A549 (cell line): Measurements from ENCODE around the gene RPS2. TPM values are rescaled to one million over a fixed set of nuclear protein-coding genes. Genes with fewer than 3 reads are reported as not detected.

Experiments
- ATAC-seq, 2 experiments: fragments of 200-7000 bp in 1 of 2; fragments of >200 bp in 1 of 2; cut with Nextera tagmentation in 1 of 2; cut with Tn5 transposase in 1 of 2; 3 replicates each; pipeline versions ENCODE4 v1.8.0 to v1.9.1; 2018 to 2020; ENCODE audit warnings: mild to moderate bottlenecking in 1 of 2, moderate library complexity in 1 of 2
- CTCF ChIA-PET: fragments of 300-600 bp; sonication (Branson Sonifier 250); formaldehyde crosslinking; extraction: SDS; loops from one replicate; lab custom pipeline; 2021; ENCODE audit warnings: antibody characterized with exemption, inconsistent platforms; lab: Yijun Ruan, JAX
- POLR2A ChIA-PET: fragments of 350-600 bp; formaldehyde crosslinking; extraction: SDS; loops from one replicate; lab custom pipeline; 2021; ENCODE audit warnings: antibody characterized with exemption, inconsistent platforms; lab: Yijun Ruan, JAX
- DNase-seq, 2 experiments: peaks; one replicate each; pipeline versions ENCODE4 v3.0.0 to v3.0.0-alpha.2; 2011 to 2016; ENCODE audit warnings: low read depth in 1 of 2, low spot score in 1 of 2
- FAIRE-seq: peaks from 2 replicates; lab custom pipeline; 2011; peaks lifted over from hg19 to GRCh38; lab: Jason Lieb, UNC
- H3K27ac ChIP-seq, 2 experiments: fragments of >200 bp; sonication (Bioruptor Twin); formaldehyde crosslinking; 3 replicates each; pipeline ENCODE4 v1.5.1; 2016 to 2017
- H3K4me1 ChIP-seq: fragments of >200 bp; sonication (Bioruptor Twin); formaldehyde crosslinking; 3 replicates; pipeline ENCODE4 v1.6.1; 2016
- H3K4me2 ChIP-seq: fragments of >200 bp; sonication (Bioruptor Twin); formaldehyde crosslinking; 3 replicates; pipeline ENCODE4 v1.6.1; 2016
- H3K4me3 ChIP-seq: fragments of >200 bp; sonication (Bioruptor Twin); formaldehyde crosslinking; 3 replicates; pipeline ENCODE4 v1.5.1; 2016
- H3K9me3 ChIP-seq: fragments of >200 bp; sonication (Bioruptor Twin); formaldehyde crosslinking; 3 replicates; pipeline ENCODE4 v1.6.1; 2016
- BHLHE40 ChIP-seq: IDR thresholded peaks from 2 replicates; pipeline ENCODE4 v1.6.1; 2012; ENCODE audit warnings: low read depth, low read length, inconsistent platforms
- CHD4 ChIP-seq: fragments of 200-600 bp; sonication (generic); IDR thresholded peaks from 2 replicates; pipeline ENCODE4 v1.6.1; 2016; ENCODE audit warnings: antibody characterized with exemption, mild to moderate bottlenecking, borderline replicate concordance
- EHF ChIP-seq: fragments of 250-450 bp; sonication (Bioruptor Pico); IDR thresholded peaks from 2 replicates; pipeline ENCODE4 v1.5.0; 2020; ENCODE audit warnings: mild to moderate bottlenecking
- EHMT2 ChIP-seq: fragments of 200-600 bp; sonication (generic); IDR thresholded peaks from 2 replicates; pipeline ENCODE4 v1.6.1; 2016; ENCODE audit warnings: antibody characterized with exemption, low read depth, mild to moderate bottlenecking, moderate library complexity
- EP300 ChIP-seq, 2 experiments: fragments of >200 bp; sonication (Bioruptor Twin); formaldehyde crosslinking; IDR thresholded peaks; 2 replicates in 1 of 2; 3 replicates in 1 of 2; pipeline ENCODE4 v1.6.1; 2016 to 2017
- FOSB ChIP-seq: fragments of 250-450 bp; sonication (Bioruptor Pico); IDR thresholded peaks from 2 replicates; pipeline ENCODE4 v1.5.0; 2020; ENCODE audit warnings: mild to moderate bottlenecking, moderate library complexity
- HDAC2 ChIP-seq: fragments of 200-600 bp; sonication (generic); IDR thresholded peaks from 2 replicates; pipeline ENCODE4 v1.6.1; 2016
- HOXB13 ChIP-seq: fragments of 250-450 bp; sonication (Bioruptor Pico); IDR thresholded peaks from 2 replicates; pipeline ENCODE4 v1.5.0; 2020; ENCODE audit warnings: low read depth, mild to moderate bottlenecking, moderate library complexity
- MYC ChIP-seq: IDR thresholded peaks from 2 replicates; pipeline ENCODE4 v1.6.1; 2012; ENCODE audit warnings: mild to moderate bottlenecking, inconsistent platforms, low read length, improper control_type of control experiment, borderline replicate concordance
- RAD21 ChIP-seq, 2 experiments: fragments of >200 bp in 1 of 2; sonication (Bioruptor Twin) in 1 of 2; formaldehyde crosslinking in 1 of 2; IDR thresholded peaks in 1 of 2; conservative IDR thresholded peaks in 1 of 2; 2 replicates in 1 of 2; 3 replicates in 1 of 2; pipeline ENCODE4 v1.6.1; 2012 to 2018; ENCODE audit warnings: inconsistent platforms in 1 of 2
- RARB ChIP-seq: fragments of 250-450 bp; sonication (Bioruptor Pico); IDR thresholded peaks from 2 replicates; pipeline ENCODE4 v1.8.0; 2021; ENCODE audit warnings: mild to moderate bottlenecking, moderate library complexity
- RCOR1 ChIP-seq: fragments of 150-350 bp; IDR thresholded peaks from 2 replicates; pipeline ENCODE4 v1.6.1; 2014; ENCODE audit warnings: antibody characterized with exemption, low read length, low read depth
- RNF2 ChIP-seq: fragments of 200-600 bp; sonication (generic); IDR thresholded peaks from 2 replicates; pipeline ENCODE4 v1.6.1; 2016; ENCODE audit warnings: low read depth, mild to moderate bottlenecking, antibody characterized with exemption, moderate library complexity, borderline replicate concordance
- SREBF2 ChIP-seq: fragments of 450-650 bp; IDR thresholded peaks from 2 replicates; pipeline ENCODE4 v1.6.1; 2014; ENCODE audit warnings: mild to moderate bottlenecking, moderate library complexity
- TFCP2L1 ChIP-seq: fragments of 250-450 bp; sonication (Bioruptor Pico); IDR thresholded peaks from 2 replicates; pipeline ENCODE4 v1.5.0; 2021; ENCODE audit warnings: mild to moderate bottlenecking
- TP53 ChIP-seq: fragments of 250-450 bp; sonication (Bioruptor Pico); IDR thresholded peaks from 2 replicates; pipeline ENCODE4 v1.5.0; 2021; ENCODE audit warnings: mild to moderate bottlenecking, moderate library complexity
- WGBS: methylation state at CpG from one replicate; pipeline ENCODE4 v1.1.6; 2017; ENCODE audit errors: missing lambda C conversion rate; 5-methylcytosine and 5-hydroxymethylcytosine counted together
- polyA plus RNA-seq, 4 experiments: library from polyadenylated mRNA; depleted of rRNA in 3 of 4; stranded (reverse); fragments of >200 nt; fragmentation: RNase III in 1 of 4; extraction: RNeasy Plus Mini Kit Qiagen cat#74134 plus additional on column Dnase treatment in 1 of 4; gene quantifications; 2 replicates in 3 of 4; 3 replicates in 1 of 4; pipeline ENCODE4 v1.2.3, GENCODE V29; 2011 to 2017
- TF ChIP-seq, protein P1 (sequence below): fragments of >200 bp; sonication (Bioruptor Twin); formaldehyde crosslinking; IDR thresholded peaks from 3 replicates; pipeline ENCODE4 v1.5.1; 2016

Gene RPS2
- polyA plus RNA-seq, 2 of the 4 experiments (the other 2 are of a cell fraction), result 2,621 to 3,626 TPM

DNA sequence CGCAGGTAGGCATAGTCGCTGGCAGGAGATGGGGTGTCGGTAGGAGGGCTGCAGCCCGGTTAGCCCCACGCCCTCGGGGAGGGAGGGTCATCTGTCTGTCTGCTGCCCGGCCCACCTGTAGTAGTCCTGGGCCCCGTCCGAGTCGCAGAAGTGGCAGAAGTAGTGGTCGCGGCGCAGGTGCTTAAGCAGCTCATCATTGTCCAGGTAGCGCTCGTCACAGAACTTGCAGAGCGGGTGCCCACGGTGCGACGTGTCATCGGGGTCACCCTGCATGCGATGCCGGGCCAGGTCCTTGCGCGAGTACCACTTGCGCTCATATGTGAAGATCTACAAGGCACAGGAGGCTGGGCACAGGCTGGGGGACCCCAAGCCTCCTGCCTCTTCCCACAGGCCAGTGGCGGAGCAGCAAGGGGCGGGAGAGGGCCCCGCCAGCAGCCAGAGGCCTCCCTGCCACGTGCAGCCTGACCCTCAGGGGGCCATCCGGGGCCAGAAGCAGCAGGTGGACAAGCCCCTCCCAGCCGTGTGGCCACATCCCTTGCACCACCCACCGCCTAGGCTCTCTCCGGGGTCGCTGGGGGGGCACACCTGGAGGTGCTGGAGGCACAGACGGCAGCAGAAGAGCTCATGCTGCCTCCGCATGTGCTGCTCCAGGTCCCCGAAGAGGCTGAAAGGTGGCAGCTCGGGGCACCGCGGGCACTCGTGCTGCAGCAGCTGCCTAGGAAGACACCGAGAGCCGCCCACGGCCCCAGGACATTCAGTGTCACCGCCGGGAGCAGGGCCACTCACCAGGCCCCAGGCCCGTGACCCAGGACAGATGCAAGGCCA, 38.0 kb upstream of the RPS2 start (continued):
- no peak for TF ChIP-seq EP300 (IDR thresholded peaks at IDR 0.05)

DNA sequence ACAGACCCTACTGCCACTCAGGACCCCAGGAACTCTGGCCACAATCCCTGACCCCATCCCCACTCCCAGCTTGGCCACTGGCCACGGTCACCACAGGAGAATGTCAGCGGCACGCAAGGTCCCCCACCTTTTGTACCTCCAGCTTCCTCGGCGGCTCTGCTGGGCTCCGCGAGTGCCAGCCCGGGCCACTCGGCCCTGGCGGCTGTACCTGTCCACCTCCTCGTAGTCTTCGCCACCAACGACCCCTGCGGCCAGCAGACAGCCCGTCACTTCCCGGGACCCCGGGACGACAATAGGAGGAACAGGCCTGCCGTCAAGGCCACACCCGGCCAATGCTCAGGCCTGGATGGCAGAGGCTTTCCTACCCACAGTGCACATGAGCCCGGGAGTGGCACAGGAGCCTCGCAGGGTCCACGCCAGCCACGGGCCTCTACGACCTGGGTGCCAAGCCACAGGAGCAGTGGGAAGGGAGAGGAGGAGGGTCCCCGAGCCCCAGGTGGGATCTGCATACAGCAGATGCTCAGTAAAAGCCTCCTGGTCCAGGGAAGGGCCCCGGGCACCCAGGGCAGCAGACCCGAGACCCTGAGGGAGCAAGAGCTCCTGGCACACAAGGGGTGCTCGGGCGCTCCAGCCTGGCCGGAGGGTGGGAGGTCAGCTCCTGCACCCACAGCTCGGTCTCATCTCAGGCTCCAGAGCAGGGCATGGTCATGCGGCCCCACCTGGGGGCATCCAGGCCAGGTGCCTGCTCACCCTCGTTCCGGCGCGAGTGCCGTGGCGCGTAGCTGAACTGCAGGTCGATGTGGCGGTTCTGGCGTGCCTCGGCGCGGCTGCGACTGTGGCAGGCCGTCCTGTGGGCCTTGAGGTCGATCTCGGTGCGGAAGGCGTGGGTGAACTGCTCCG, 37.1 kb upstream of the RPS2 start:
- H3K4me1 ChIP-seq, result peaks cover 53% of the 10 kb centered on the region
- TF ChIP-seq, protein P1, sequence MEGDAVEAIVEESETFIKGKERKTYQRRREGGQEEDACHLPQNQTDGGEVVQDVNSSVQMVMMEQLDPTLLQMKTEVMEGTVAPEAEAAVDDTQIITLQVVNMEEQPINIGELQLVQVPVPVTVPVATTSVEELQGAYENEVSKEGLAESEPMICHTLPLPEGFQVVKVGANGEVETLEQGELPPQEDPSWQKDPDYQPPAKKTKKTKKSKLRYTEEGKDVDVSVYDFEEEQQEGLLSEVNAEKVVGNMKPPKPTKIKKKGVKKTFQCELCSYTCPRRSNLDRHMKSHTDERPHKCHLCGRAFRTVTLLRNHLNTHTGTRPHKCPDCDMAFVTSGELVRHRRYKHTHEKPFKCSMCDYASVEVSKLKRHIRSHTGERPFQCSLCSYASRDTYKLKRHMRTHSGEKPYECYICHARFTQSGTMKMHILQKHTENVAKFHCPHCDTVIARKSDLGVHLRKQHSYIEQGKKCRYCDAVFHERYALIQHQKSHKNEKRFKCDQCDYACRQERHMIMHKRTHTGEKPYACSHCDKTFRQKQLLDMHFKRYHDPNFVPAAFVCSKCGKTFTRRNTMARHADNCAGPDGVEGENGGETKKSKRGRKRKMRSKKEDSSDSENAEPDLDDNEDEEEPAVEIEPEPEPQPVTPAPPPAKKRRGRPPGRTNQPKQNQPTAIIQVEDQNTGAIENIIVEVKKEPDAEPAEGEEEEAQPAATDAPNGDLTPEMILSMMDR, result no peak
- TF ChIP-seq FOSB (CRISPR knock-in tag) (no peak), RARB (no peak), HDAC2 (no peak), CHD4 (no peak), TP53 (CRISPR knock-in tag) (no peak), RAD21 (conservative IDR thresholded peaks at IDR 0.05 in 1 of 2, IDR thresholded peaks at IDR 0.05 in 1 of 2) (no peak), TFCP2L1 (CRISPR knock-in tag) (no peak), HOXB13 (CRISPR knock-in tag) (no peak), BHLHE40 (no peak), EHMT2 (no peak), RCOR1 (no peak), MYC (no peak)
- no peaks in the 10 kb centered on the region for H3K9me3 ChIP-seq
- H3K4me3 ChIP-seq, result no peak overlapping the region
- H3K4me2 ChIP-seq, result no peak overlapping the region
- DNase-seq, result no peak
- no peak for ATAC-seq
- FAIRE-seq, result no peak
- WGBS, result 92% methylated on average over 25 of the region's 53 CpGs
- H3K27ac ChIP-seq, result no peak overlapping the region
- ChIA-PET POLR2A (no interaction called here), CTCF (interaction anchor here (0.9 to 11.3 kb wide), 8 partner anchors 13 to 144 kb away, joined by 3 to 196 read pairs (median 10); partner anchors contain the start of genes GFER, NOXO1, RAB26 and SYNGR3)

DNA sequence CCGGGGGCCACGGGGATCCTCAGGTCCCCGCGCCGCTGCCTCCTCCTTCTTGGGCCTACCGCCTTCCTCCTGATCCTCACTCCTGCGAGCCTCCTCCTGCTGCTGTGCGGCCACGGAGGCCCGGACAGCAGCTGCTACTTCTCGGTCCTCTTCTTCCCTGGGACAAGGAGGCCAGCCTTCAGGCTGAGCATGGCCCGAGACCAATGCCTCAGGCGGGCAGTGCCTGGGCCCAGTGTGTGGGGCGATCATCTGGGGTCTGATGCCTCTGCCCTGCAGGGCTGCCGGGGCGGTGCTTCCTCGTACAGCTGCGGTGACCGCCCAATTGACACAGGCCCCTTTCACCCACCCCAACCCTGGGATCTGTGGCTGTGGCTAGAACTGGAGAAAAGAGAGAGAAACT, 36.4 kb upstream of the RPS2 start:
- no peak for TF ChIP-seq SREBF2
- ChIA-PET POLR2A (no interaction called here), CTCF (interaction anchor here (0.9 to 11.3 kb wide), 4 partner anchors 12 to 139 kb away, joined by 3 to 196 read pairs (median 42); partner anchors contain the start of genes GFER, NOXO1 and SYNGR3)
- ATAC-seq (no peak), DNase-seq (no peak), FAIRE-seq (no peak)
- H3K27ac ChIP-seq, result no peak overlapping the region
- no peak overlapping the region for H3K4me3 ChIP-seq
- H3K4me2 ChIP-seq, result no peak overlapping the region
- no peaks in the 10 kb centered on the region for H3K9me3 ChIP-seq
- 96% methylated on average over 18 of the region's 19 CpGs for WGBS
- H3K4me1 ChIP-seq, result peaks cover 53% of the 10 kb centered on the region

DNA sequence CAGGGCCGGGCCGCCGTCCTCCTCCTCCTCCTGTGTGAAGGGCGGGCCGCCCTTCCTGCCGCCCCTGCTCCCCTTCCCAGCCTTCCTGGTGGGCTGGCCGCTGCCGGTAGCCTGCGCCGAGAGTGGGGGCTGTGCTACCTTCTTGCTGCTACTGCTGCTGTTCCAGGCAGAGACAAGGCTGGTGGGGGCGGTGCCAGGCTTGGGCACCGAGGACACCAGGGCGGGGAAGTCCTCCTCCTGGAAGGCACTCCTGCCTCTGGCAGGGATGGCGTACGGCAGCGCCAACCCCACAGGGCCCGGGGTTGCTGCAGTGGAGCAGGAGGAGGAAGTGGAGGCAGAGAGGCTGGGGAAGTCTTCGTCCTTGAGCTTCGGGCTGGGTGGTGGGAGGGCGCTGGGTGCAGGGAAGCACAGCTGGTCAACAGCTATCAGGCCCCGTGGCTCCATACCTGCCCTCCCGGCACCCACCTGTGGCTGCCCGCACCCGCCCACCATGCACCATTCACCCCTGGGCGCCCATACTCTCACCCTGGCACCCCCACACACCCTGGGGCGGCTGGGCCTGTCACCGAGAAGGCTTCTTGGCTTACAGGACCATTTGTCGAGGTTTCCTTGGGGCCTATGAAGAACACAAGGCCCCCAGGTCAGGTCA, 35.4 kb upstream of the RPS2 start:
- ATAC-seq (no peak), FAIRE-seq (no peak), DNase-seq (no peak)
- no peak overlapping the region for H3K4me2 ChIP-seq
- POLR2A ChIA-PET, result no interaction called here
- peaks cover 50% of the 10 kb centered on the region for H3K4me1 ChIP-seq
- TF ChIP-seq RNF2 (no peak), EHF (no peak)
- WGBS, result 90% methylated on average over 23 of the region's 28 CpGs
- no peak overlapping the region for H3K27ac ChIP-seq
- H3K4me3 ChIP-seq, result no peak overlapping the region
- CTCF ChIA-PET, result interaction anchor here (8.4 to 11.3 kb wide), 2 partner anchors 11 to 140 kb away, joined by 80 to 196 read pairs; partner anchors contain the start of genes GFER, NOXO1 and SYNGR3
- H3K9me3 ChIP-seq, result no peaks in the 10 kb centered on the region
